RWPE1 (cell line): ENCODE data around the gene EEF1AKMT2.

ENCODE experiments used
- CTCF ChIA-PET: fragments of 350-600 bp; sonication (Branson Sonifier 250); formaldehyde crosslinking; extraction: SDS; loops from one replicate; lab custom pipeline; 2021; lab: Yijun Ruan, JAX
- POLR2A ChIA-PET: fragments of 400-600 bp; formaldehyde crosslinking; extraction: SDS; loops from one replicate; lab custom pipeline; 2020; ENCODE audit warnings: antibody characterized with exemption; ENCODE audit not compliant: low non-redundant PET; lab: Yijun Ruan, JAX
- DNase-seq: peaks from one replicate; pipeline ENCODE4 v3.0.0; 2012; ENCODE audit warnings: low spot score
- H3K27ac ChIP-seq: fragments of 450-650 bp; 2 replicates; pipeline ENCODE4 v1.5.1; 2017
- CTCF ChIP-seq: fragments of 450-650 bp; conservative IDR thresholded peaks from 2 replicates; pipeline ENCODE4 v1.5.1; 2017; ENCODE audit warnings: low read depth, mild to moderate bottlenecking

The EEF1AKMT2 gene

GRCh38 chr10:124740369-124741280 lies 51.1 kb downstream of the EEF1AKMT2 start:
- CTCF ChIA-PET, result interaction anchor here (0.5 to 2.5 kb wide), 23 partner anchors 11 to 1057 kb away, joined by 3 to 18 read pairs (median 3); no protein-coding TSS in a partner anchor
- POLR2A ChIA-PET, result no interaction called here
- peak; percentile 64 for DNase-seq
- peak overlapping the region; percentile 97 for H3K27ac ChIP-seq
- TF ChIP-seq CTCF, result no peak

GRCh38 chr10:124739986-124740368 lies 51.7 kb downstream of the EEF1AKMT2 start:
- CTCF ChIA-PET, result interaction anchor here (0.7 to 1.9 kb wide), 6 partner anchors 10 to 735 kb away, joined by 3 to 7 read pairs (median 3); no protein-coding TSS in a partner anchor
- POLR2A ChIA-PET, result no interaction called here
- no peak for TF ChIP-seq CTCF
- peak overlapping the region; percentile 97 for H3K27ac ChIP-seq
- no peak for DNase-seq

- ChIA-PET POLR2A (no interaction called here), CTCF (interaction anchor here (0.7 to 1.0 kb wide), 4 partner anchors 10 to 734 kb away, joined by 3 read pairs; no protein-coding TSS in a partner anchor)
- TF ChIP-seq CTCF, result no peak
- H3K27ac ChIP-seq, result peak overlapping the region; percentile 97
- no peak for DNase-seq
Observed at GRCh38 chr10:124739119-124739921, 52.4 kb downstream of the EEF1AKMT2 start.

GRCh38 chr10:124738441-124738840 lies 53.2 kb downstream of the EEF1AKMT2 start:
- DNase-seq, result no peak
- CTCF ChIA-PET, result no interaction called here
- H3K27ac ChIP-seq, result peak overlapping the region; percentile 91; the same call in 1 of the 2 replicates
- TF ChIP-seq CTCF, result no peak
- POLR2A ChIA-PET, result no interaction called here

DNA sequence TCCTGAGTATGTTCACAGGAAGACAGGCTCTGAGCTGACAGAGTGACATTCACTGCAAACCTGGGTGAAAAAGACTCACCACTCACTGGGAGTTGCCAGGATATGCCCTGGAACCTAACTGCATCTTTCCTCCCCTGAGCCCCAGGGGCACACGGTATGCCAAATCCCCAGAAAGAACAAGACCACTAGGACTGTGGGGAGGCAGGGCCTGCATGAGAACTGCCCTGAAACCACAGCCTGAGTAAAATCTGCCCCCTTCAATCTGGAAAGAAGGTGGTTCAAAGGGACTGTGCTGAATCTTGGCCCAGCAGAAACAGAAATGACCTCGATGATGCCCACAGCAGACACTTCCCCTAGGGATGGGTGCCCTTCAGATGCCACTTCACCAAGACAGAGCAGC lies 54.0 kb downstream of the EEF1AKMT2 start:
- POLR2A ChIA-PET, result no interaction called here
- TF ChIP-seq CTCF, result no peak
- CTCF ChIA-PET, result no interaction called here
- peak overlapping the region; percentile 91 for H3K27ac ChIP-seq
- DNase-seq, result no peak

DNA sequence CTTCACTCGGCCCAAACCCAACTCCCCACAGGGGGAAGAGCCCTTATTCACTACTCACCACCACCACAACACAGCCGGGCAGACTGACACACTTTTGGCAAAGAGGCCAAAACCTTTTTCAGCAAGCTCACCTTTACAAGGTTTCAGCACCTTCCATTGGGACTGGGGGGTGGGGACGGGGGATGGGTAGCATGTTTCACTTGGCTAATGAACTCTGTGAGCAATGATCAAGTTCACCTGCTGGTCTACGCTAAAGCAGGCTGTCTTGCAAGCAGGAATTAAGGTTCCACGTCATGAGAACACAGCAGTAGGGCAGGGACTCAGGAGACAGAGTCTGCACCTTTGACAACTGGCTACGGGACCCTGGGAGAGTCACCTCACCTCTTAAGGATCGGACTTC lies 54.5 kb downstream of the EEF1AKMT2 start:
- POLR2A ChIA-PET, result no interaction called here
- no peak for TF ChIP-seq CTCF
- DNase-seq, result no peak
- CTCF ChIA-PET, result no interaction called here
- peak overlapping the region; percentile 91 for H3K27ac ChIP-seq
